HG02943 (cell line): ENCODE measurements around the gene STAP2.
"Not testable (repeated sequence)": the region's sequence is repeated elsewhere in the genome, so short reads cannot be mapped to it uniquely, and the experiment has no call there.

Source experiments
- ATAC-seq: cut with Tn5 transposase; IDR thresholded peaks from one replicate; pipeline ENCODE4 v1.9.1; 2021; ENCODE audit warnings: mild to moderate bottlenecking, low read depth, moderate library complexity; ENCODE audit not compliant: unreplicated experiment

STAP2 gene

DNA sequence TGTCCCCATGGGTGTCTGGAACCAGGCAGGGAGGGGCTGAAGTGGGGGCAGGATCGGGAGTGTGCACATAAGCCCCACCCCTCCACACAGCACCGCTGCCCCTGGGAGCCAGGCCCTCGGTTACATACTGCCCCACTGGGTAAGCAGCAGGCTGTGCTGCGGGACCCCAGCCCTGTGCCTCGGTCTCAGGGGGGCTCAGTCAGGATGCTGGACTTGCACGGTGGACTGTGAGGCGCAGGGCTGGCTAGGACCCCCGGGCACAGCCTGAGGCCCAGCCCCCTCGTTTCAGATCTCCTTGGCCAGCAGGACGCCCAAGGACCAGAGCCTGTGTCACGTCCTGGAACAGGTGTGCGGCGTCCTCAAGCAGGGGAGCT lies 21.0 kb upstream of the STAP2 start:
- no peak for ATAC-seq

DNA sequence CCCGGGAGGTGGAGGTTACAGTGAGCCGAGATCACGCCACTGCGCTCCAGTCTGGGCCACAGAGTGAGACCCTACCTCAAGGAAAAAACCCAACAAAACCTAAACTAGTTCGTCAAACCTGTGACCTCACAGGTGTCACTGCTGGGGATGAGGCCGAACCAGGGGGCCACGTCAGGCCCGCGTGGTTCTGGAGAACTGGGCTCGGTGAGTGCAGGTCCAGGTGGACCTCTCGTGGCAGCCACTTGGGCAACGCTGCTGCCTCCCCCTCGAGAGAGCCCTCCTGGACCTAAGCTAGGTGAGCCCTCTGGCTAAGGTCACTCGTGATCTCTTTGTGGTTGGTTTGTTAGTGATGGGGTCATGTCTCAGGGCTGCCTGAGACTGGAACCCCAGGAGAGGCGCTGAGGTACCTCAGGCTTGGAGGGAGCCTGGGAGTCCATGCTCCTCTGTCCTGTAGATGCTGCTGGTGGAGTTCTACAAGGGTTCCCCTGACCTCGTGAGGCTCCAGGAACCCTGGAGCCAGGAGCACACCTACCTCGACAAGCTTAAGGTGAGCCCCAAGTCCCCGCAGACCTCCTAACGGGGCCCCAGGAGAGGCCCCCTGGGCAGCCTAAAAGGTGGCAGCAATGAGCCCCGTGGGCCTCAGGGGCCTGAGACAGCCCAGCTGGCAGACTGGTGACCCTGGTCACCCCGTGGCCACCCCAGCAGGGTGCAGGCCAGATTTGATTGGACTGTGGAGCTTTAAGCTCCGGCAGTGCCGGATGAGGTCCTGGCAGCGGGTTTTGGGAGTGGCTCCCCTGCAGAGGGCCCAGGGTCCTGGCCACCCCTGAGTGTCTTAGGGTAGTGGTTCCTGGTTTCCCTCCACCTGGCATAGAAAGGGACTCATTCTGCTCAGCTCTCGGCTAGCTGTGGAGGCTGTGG lies 20.3 kb upstream of the STAP2 start:
- ATAC-seq = no peak

DNA sequence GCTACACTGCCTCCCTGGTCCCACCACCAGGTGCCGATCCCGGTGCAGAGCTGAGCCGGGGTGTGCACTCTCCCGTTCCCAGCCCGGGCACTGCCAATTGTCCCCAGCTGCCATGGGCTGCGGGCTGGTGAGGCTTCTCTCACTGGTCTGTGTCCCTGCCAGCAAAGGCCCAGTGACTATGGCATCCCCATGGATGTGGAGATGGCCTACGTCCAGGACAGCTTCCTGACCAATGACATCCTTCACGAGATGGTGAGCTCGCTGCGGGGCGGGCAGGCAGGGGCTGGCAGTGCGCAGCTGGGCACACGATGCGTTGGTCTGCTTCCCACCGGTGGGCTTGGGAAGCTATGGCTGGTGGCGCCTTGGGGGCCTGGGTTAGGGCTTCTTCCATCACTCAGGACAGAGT lies 19.3 kb upstream of the STAP2 start:
- no peak for ATAC-seq

DNA sequence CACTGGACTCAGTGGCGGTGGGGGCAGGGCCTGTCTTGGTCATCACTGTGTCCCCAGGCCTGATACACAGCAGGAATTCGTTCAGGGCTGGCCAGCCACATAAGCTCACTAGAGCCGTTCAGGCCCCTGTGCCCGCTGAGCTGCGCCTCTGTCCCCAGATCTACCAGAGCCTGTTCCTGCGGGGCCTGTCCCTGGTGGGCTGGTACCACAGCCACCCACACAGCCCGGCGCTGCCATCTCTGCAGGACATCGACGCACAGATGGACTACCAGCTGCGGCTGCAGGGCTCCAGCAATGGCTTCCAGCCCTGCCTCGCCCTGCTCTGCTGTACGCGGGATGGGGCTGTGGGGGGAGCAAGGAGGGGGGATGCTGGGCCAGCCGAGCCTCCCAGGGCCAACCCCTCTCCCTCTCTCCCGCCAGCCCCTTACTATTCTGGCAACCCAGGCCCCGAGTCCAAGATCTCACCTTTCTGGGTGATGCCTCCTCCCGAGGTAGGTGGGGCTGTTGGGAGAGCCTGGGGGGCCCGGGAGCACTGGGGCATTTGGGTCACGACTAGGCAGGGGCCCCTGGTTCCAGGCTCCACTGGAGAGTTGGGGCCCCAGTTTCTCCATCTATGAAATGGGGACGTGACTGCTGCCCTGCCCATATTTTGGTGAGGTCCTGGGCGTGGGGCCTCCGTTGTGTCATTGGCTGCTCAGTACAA lies 18.6 kb upstream of the STAP2 start:
- ATAC-seq = no peak

DNA sequence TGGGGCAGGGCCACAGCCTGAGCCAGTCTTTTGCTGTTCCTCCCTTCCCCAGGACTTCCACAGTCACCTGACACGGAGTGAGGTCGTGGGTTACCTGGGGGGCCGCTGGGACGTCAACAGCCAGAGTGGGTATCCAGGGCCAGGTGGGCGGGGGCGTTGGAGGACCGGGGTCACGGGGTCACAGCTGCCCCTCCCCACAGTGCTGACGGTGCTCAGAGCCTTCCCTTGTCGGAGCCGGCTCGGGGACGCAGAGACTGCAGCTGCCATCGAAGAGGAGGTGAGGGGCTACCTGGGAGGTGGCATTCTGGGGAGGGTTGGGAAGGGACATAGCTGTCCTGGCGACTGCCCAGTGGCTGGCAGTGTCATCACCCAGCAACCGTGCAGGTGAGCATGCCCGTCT lies 16.3 kb upstream of the STAP2 start:
- ATAC-seq = no peak

DNA sequence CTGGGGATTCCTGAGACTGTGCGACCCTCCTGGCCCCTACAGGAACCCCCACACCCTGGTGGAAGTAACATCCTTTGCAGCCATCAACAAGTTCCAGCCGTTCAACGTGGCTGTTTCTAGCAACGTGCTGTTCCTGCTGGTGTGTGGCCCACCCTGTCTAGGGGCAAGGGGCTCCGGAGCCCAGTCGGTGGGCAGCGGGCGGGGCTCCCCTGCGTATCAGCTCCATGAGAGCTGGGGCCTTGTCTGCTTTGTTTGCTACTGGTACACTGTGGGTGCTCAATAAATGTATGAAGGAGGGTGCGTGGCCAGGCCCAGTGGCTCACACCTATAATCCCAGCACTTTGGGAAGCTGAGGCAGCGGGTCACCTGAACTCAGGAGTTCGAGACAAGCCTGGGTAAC lies 15.7 kb upstream of the STAP2 start:
- no peak for ATAC-seq

DNA sequence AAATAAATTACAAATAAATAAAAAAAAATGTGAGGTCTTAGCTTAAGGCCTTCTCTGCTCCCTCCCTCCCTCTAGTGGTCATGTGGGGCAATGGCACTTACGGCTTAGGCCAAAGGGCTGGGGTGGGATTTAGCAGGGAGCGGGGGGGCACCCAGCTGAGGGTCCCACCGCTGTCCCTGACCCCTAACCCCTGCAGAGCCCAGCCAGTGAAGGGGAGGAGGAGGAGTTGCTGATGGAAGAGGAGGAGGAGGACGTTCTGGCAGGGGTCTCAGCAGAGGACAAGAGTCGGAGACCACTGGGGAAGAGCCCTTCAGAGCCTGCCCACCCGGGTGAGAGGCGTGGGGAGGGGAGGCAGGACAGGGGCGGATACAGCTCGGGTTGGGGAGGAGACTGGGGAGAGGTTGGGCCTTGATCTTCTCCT lies 14.1 kb upstream of the STAP2 start:
- no peak for ATAC-seq

DNA sequence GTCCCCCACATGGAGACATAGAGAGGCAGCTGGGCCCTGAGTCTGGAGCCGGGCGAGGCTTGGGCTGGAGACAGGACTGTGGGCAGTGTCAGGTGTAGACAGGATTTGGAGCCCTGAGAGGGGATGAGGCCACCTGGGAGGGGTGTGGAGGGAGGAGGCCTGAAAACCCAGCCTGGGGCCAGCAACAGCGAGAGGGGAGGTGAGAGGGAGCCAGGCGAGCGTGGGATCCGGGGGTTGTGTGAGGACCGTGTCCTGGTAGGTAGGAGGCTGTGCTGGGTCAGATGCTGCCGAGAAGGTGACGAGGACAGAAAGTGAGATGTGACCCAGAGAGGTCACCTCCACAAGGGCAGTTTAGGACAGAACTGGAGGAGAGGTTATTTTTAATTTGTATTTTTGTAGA lies 12.1 kb upstream of the STAP2 start:
- ATAC-seq = no peak

DNA sequence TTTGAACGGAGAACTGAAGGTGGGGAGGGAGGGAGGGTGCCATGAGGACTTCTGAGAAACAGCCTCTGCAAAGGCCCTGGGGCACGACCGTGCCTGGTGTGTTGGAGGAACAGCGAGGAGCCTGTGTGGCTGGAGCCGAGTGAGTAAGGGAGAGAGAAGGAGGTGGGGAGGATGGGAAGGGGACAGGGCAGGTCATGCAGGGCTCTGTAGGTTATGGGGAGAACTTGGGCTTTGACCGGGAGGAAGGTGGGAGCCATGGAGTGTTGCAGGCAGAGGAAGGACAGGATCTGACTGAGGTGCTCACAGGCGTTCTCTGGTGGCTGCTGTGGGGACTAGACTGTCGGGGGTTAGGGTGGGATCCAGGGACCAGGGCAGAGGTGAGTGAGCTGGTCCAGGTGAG lies 11.5 kb upstream of the STAP2 start:
- no peak for ATAC-seq

DNA sequence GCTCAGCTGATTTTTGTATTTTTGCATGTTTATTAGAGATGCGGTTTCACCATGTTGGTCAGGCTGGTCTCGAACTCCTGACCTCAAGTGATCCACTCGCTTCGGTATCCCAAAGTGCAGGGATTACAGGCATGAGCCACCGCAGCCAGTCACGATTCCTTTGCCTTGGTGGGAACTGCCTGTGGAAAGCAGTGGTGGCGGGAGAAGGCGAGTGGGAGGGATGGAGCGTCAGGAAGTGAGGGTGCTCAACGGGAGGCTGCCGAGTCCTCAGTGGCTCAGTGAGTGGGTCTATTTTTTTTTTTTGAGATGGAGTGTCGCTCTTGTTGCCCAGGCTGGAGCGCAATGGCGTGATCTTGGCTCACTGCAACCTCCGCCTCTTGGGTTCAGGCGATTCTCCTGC lies 10.6 kb upstream of the STAP2 start:
- ATAC-seq = not testable (repeated sequence)

DNA sequence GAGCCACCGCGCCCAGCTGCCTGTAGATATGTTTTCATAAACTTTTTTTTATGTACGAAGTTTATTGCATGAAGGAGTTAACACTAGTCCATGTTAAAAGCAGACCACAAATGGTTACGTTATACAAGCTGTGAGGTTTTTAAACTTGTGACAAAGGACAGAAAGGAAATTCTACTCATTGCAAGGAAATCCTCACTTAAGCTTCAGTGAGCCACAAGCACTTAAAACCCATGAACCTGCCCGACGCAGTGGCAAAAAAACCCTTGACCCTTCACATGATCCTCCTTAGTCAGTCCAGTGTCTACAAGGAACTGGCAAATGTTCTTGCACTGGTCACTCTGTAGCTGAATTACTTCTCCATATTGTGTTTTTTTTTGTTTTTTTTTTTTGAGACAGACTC lies 8.9 kb upstream of the STAP2 start:
- ATAC-seq = no peak

DNA sequence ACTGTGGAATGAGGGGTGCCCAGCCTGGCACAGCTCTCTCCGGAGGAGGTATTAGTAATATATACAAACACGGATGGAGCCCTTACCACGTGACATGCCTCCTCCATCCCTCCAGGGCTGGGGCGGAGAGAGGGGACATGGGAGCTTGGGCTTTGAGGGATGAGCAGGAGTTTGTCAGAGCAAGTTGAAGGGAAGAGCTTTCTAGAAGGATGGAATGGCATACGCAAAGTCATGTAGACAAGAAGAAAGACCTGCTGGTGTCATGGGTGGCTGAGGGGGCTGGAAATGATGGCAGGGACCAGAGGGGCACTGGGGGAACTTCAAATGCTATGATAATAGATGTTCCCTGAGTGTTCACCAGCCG lies 7.4 kb upstream of the STAP2 start:
- no peak for ATAC-seq

DNA sequence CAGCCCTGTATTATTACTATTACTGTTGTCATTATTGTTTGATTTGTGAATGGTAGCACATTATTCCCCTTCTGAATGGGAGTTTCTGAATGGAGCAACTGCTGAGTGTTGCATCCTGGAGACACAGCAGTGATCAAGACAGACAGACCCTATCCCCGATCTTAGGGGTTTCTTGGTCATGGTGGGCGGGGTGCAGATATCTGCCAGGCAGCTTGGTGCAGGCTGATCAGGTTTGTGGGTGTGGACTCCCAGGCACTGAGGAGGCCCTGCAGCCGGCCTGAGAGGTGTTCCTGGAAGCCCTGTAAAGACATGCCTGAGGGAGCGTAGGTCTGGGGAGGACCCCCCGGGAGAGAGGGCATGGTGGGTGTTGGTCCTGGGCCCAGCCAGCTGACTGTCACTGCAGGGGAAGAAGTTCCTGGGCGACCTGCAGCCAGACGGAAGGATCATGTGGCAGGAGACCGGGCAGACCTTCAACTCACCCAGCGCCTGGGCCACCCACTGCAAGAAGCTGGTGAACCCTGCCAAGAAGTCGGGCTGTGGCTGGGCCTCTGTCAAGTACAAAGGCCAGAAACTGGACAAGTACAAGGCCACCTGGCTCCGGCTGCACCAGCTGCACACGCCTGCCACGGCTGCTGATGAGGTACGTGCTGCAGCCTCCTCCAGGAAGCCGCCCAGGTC lies 6.9 kb upstream of the STAP2 start:
- no peak for ATAC-seq

DNA sequence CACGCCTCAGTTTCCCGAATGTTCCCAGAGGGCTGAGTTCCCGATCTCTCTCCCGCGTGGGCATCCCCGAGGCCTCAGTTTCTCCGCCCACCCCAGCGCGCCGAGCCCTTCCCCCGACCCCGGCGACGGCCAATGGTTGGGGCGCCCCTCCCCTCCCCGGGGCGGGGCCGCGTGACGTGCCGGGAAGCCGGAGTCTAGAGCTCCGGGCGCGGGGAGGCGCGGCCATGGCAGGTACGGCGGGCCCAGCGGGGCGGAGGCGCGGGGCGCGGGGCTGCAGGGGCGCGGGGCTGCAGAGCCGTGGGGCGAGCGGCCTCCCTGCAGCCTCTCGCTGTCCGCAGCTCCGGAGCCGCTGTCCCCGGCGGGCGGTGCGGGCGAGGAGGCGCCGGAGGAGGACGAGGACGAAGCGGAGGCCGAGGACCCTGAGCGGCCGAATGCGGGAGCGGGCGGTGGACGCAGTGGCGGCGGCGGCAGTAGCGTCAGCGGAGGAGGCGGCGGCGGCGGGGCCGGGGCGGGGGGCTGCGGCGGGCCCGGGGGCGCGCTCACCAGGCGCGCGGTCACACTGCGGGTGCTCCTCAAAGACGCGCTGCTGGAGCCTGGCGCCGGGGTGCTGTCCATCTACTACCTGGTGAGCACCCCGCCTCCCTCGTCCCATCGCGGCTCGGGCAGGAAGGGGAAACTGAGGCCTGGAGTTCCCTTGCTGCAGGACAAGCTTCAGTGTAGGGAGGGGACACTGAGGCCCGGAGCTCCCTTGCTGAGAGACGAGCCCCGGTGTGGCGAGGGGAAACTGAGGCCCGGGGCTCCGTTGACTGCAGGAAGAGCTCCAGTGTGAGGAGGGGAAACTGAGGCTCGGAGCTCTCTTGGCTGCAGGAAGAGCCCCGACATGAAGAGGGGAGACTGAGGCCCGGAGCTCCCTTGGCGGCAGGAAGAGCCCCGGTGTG lies 5.0 kb upstream of the STAP2 start, which contains the start of gene MPND:
Gene MPND (plus strand): TSS at position 193 of the 938 bp plus-strand sequence. CDS start 32 bp downstream, at position 225.
- ATAC-seq = peak; percentile 46

DNA sequence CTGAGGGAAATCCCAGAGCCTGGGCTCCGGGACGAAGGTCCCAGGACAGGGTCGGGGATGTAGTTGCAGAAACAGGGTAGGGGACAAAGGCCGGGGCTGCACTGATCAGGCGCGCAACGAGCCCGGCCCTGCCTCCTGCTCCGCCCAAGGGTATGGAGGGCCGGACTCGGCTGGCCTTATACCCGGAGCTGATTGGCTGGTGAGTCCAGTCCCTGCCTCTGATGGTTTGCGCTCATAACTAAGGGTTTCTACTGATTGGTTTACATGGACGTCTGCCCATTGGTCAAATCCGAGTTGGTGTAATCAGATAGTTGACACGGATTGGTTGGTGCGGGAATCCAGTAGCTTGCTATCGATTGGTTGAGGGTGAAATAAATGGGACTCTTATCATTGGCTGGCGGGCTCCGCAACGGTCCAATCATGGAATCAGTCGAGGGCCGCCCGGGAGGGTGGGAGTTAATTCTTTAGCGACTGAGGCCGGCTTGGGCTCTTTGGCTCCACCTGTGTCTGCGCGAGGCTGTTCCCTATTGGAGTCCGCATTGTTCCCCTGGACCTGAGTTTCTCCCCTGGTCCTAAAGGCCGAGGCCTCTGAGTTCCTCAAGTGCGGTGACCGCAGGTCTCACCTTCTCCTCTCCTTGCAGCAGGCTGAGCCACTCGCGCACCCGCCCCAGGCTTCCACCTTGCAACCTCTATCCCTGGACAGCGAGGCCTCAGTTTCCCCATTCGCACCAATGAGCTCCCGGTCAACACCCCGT lies 4.2 kb upstream of the STAP2 start:
- peak; percentile 76 for ATAC-seq

DNA sequence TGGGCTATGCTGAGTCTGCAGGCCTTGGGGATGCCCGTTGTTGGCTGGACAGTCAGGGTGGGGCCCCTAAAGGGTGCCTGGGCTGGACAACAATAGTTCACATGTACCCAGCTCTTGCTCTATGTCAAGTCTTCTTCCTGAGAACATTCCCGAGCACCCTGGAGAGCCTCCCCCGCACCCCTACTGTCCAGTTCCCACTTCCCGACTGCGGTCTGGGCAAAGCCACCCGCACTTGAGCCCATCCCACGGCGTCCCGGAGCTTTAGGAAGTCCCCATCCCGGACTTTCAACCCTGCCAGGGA lies 3.6 kb upstream of the STAP2 start:
- ATAC-seq = no peak

DNA sequence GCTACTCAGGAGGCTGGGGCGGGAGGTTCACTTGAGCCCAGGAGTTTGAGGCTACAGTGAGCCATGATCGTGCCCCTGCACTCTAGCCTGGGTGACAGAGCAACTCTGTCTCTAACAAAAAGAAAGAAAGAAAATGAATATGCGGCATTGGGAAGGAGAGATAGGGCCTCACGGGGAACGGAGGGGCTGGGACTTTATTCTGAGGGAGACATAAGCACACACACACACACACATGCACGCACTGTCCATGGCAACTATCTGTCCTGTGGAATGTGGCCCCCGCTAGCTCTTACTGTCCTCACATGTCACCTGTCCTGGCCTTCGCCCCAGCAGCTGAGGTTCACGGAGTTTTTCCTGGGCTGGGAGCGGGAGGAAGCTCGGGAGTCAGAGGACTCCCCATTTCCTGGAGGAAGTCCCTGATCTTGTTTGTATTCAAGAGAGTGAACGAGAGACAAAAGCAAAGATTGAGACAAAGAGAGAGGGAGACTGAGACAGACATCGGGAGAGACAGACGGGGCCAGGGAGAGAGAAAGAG lies 654 bp downstream of the STAP2 start:
- ATAC-seq = no peak

DNA sequence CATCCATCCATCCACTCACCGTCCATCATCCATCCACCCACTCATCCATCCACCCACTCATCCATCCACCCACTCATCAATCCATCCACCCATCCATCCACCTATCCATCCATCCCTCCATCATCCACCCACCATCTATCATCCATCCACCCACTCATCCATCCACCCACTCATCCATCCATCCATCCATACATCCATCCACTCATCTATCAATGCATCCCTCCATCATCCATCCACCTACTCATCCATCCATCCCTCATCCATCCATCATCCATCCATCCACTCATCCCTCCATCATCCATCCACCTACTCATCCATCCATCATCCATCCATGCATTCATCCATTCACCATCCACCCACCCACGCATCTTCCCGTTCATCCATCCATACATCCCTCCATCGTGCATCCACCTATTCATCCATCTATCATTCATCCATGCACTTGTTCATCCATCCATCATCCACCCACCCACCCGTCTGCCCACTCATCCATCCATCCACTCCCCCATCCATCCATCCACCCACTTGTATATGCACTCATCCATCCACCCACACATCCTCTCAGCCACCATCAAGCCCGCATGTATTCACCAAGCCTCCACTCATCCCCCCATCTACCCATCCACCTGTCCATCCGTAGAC lies 3.6 kb downstream of the STAP2 start:
- ATAC-seq = no peak

DNA sequence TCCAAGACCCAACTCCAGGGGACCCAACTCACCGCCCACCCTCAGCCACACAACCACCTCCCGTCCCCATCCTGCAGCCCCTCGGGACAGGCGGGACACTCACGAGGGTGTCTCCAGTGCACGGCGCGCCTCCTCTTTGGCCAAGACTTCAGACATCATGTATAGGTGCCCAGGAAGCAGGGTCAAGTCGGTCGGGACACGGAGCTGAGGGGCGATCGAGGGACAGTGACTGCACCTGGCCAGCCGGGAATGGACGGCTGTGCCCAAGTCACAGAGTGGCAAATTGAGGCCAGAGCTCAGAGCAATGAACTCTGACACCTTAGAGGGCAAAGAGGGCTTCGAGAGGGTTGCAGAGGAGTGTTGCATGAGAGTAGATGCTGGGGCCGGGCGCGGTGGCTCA lies 8.8 kb downstream of the STAP2 start:
- no peak for ATAC-seq
